ENCODE measurements around the gene OR14C36.
"Not testable (repeated sequence)": the region's sequence is repeated elsewhere in the genome, so short reads cannot be mapped to it uniquely, and the experiment has no call there.

GRCh38 chr1:248306740-248307139, 41.8 kb upstream of the OR14C36 start:
- not testable (repeated sequence) for TF ChIP-seq EZH2phosphoT487 (IDR thresholded peaks at IDR 0.05; ENCODE audit: borderline replicate concordance, low read length); CTCF (conservative IDR thresholded peaks at IDR 0.05; ENCODE audit: low read depth, low read length); EZH2 (IDR thresholded peaks at IDR 0.05; ENCODE audit: low read length, unreplicated experiment)
